ENCODE measurements around the gene ZC3H8. TPM values are rescaled to one million over a fixed set of nuclear protein-coding genes. Genes with fewer than 3 reads are reported as not detected.

Gene ZC3H8
- total RNA-seq, 1 donor, result 7.6 TPM

DNA sequence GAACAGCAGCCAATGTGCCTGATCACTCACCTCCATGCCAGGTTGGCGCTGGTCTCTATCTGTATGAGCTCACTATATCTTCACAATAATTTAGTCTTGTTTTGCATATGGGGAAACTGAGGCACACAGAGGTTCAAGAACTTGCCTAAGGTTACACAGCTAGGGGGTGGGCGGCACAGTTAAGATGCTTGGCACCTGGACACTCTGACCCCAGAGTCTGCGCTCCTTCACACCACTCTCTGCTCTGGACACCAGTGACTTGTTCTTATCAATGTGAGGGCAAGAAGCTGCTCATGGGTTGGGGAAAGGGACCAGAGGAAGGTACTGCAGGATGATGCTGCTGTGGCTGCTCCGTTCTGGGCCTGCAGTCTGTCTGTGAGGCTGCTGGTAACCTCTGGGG, 89.5 kb downstream of the ZC3H8 start:
- DNase-seq (ENCODE audit: insufficient read length, low spot score, missing footprints), result no peak
- H2AFZ ChIP-seq (ENCODE audit: low read length), result no peak overlapping the region
- H3K4me2 ChIP-seq (ENCODE audit: insufficient read depth, low read length), result no peak overlapping the region
- H3K79me2 ChIP-seq (ENCODE audit: insufficient read depth, low read length), result no peaks in the 10 kb centered on the region
- no peaks in the 10 kb centered on the region for H3K36me3 ChIP-seq (ENCODE audit: insufficient read depth, low read length)
- no peak overlapping the region for H3K27ac ChIP-seq (ENCODE audit: low read depth, low read length)
- no peaks in the 10 kb centered on the region for H4K20me1 ChIP-seq (ENCODE audit: insufficient read depth, low read length)
- no peak overlapping the region for H3K4me3 ChIP-seq (ENCODE audit: insufficient read depth, low read length)
- TF ChIP-seq, protein P1, sequence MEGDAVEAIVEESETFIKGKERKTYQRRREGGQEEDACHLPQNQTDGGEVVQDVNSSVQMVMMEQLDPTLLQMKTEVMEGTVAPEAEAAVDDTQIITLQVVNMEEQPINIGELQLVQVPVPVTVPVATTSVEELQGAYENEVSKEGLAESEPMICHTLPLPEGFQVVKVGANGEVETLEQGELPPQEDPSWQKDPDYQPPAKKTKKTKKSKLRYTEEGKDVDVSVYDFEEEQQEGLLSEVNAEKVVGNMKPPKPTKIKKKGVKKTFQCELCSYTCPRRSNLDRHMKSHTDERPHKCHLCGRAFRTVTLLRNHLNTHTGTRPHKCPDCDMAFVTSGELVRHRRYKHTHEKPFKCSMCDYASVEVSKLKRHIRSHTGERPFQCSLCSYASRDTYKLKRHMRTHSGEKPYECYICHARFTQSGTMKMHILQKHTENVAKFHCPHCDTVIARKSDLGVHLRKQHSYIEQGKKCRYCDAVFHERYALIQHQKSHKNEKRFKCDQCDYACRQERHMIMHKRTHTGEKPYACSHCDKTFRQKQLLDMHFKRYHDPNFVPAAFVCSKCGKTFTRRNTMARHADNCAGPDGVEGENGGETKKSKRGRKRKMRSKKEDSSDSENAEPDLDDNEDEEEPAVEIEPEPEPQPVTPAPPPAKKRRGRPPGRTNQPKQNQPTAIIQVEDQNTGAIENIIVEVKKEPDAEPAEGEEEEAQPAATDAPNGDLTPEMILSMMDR (IDR thresholded peaks at IDR 0.05; ENCODE audit: extremely low read depth, low read depth, low read length), result no peak
- H3K27me3 ChIP-seq (ENCODE audit: insufficient read depth, low read length), result no peaks in the 10 kb centered on the region
- no peaks in the 10 kb centered on the region for H3K9me3 ChIP-seq (ENCODE audit: low read depth, low read length)
- H3K4me1 ChIP-seq (ENCODE audit: insufficient read depth, low read length), result peaks cover 6% of the 10 kb centered on the region

DNA sequence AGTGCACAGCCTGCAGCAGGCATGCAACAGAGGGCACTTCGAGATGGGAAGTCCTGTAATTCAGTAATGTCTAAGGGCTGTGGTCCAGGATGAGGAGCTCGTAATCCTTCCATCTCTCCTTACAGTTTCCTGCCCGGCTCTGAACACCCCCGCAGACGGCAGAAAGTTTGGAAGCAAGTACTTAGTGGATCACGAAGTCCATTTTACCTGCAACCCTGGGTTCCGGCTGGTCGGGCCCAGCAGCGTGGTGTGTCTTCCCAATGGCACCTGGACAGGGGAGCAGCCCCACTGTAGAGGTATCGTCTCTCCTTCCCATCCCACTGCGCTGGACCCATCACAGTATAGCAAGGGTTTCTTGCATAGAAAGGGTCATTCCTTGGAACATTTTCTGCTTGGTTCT, 90.0 kb downstream of the ZC3H8 start:
- H4K20me1 ChIP-seq (ENCODE audit: insufficient read depth, low read length), result no peaks in the 10 kb centered on the region
- H3K36me3 ChIP-seq (ENCODE audit: insufficient read depth, low read length), result no peaks in the 10 kb centered on the region
- H3K27me3 ChIP-seq (ENCODE audit: insufficient read depth, low read length), result no peaks in the 10 kb centered on the region
- no peak overlapping the region for H3K27ac ChIP-seq (ENCODE audit: low read depth, low read length)
- no peak for DNase-seq (ENCODE audit: insufficient read length, low spot score, missing footprints)
- no peak overlapping the region for H2AFZ ChIP-seq (ENCODE audit: low read length)
- no peaks in the 10 kb centered on the region for H3K9me3 ChIP-seq (ENCODE audit: low read depth, low read length)
- no peak overlapping the region for H3K4me3 ChIP-seq (ENCODE audit: insufficient read depth, low read length)
- H3K4me2 ChIP-seq (ENCODE audit: insufficient read depth, low read length), result no peak overlapping the region
- H3K4me1 ChIP-seq (ENCODE audit: insufficient read depth, low read length), result peaks cover 6% of the 10 kb centered on the region
- TF ChIP-seq, protein P1 (IDR thresholded peaks at IDR 0.05; ENCODE audit: extremely low read depth, low read depth, low read length), result no peak
- H3K79me2 ChIP-seq (ENCODE audit: insufficient read depth, low read length), result no peaks in the 10 kb centered on the region

DNA sequence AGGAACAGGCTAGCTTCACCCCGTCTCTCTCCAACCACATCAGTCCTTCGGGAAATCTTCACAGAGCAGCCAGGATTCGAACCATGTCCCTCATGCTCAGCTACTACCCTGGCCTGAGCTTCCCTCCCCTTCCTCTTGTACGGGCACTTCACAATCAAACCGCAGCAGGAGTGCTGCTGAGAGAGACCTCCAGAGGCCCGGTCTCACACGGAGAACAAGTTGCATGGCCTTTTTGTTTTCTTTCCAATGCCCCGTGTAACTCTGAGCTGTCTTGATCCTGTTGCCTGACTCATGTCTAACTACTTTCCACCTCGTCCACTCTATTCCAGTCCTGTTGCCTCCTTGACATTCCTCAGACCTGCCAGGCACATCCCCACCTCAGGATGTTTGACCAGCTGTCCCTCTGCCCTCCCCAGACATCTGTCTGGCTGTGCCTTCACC, 91.3 kb downstream of the ZC3H8 start:
- no peaks in the 10 kb centered on the region for H3K79me2 ChIP-seq (ENCODE audit: insufficient read depth, low read length)
- peak; percentile 91 for DNase-seq (ENCODE audit: insufficient read length, low spot score, missing footprints)
- no peaks in the 10 kb centered on the region for H3K9me3 ChIP-seq (ENCODE audit: low read depth, low read length)
- H3K27ac ChIP-seq (ENCODE audit: low read depth, low read length), result no peak overlapping the region
- peaks cover 5% of the 10 kb centered on the region for H3K4me1 ChIP-seq (ENCODE audit: insufficient read depth, low read length)
- H2AFZ ChIP-seq (ENCODE audit: low read length), result peak overlapping the region; percentile 57
- H3K4me3 ChIP-seq (ENCODE audit: insufficient read depth, low read length), result no peak overlapping the region
- no peaks in the 10 kb centered on the region for H3K36me3 ChIP-seq (ENCODE audit: insufficient read depth, low read length)
- no peaks in the 10 kb centered on the region for H4K20me1 ChIP-seq (ENCODE audit: insufficient read depth, low read length)
- H3K27me3 ChIP-seq (ENCODE audit: insufficient read depth, low read length), result no peaks in the 10 kb centered on the region
- H3K4me2 ChIP-seq (ENCODE audit: insufficient read depth, low read length), result no peak overlapping the region
- TF ChIP-seq, protein P1 (IDR thresholded peaks at IDR 0.05; ENCODE audit: extremely low read depth, low read depth, low read length), result no peak

DNA sequence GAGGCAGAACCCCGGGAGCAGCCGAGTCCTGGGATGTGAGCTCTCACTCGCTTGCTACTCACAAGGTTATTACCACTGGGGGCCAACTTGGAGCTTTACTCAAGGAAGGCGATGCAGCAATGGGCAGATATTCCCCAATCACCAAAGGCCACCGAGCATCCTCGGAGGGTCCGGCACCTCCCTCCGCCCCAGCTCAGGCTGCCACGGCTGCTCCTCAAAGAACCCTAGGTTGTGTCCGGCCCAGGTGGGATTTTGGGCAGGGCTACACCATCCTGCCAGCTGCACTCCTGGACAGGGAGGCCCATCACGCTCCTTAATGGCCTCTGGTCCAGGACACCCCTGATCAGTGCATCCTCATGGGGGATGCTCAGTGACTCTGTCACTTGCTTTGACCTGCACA, 91.9 kb downstream of the ZC3H8 start:
- no peak for DNase-seq (ENCODE audit: insufficient read length, low spot score, missing footprints)
- H2AFZ ChIP-seq (ENCODE audit: low read length), result no peak overlapping the region

More for the DNA sequence above, 91.9 kb downstream of the ZC3H8 start:
- H3K4me3 ChIP-seq (ENCODE audit: insufficient read depth, low read length), result no peak overlapping the region
- H3K4me2 ChIP-seq (ENCODE audit: insufficient read depth, low read length), result no peak overlapping the region
- H3K36me3 ChIP-seq (ENCODE audit: insufficient read depth, low read length), result no peaks in the 10 kb centered on the region
- TF ChIP-seq, protein P1 (IDR thresholded peaks at IDR 0.05; ENCODE audit: extremely low read depth, low read depth, low read length), result no peak
- no peak overlapping the region for H3K27ac ChIP-seq (ENCODE audit: low read depth, low read length)
- H4K20me1 ChIP-seq (ENCODE audit: insufficient read depth, low read length), result no peaks in the 10 kb centered on the region
- H3K27me3 ChIP-seq (ENCODE audit: insufficient read depth, low read length), result no peaks in the 10 kb centered on the region
- no peaks in the 10 kb centered on the region for H3K79me2 ChIP-seq (ENCODE audit: insufficient read depth, low read length)
- no peaks in the 10 kb centered on the region for H3K4me1 ChIP-seq (ENCODE audit: insufficient read depth, low read length)
- no peaks in the 10 kb centered on the region for H3K9me3 ChIP-seq (ENCODE audit: low read depth, low read length)
